ENCODE data around the gene ARFRP1. TPM values are rescaled to one million over a fixed set of nuclear protein-coding genes. Genes with fewer than 3 reads are reported as not detected.

Gene ARFRP1
- total and polyA plus RNA-seq, 2 of the 13 experiments (the other 11 are each of a cell fraction or from before 2014, with no cell fraction given) = 32.0 to 51.1 TPM

GRCh38 chr20:63657937-63658748 lies 49.6 kb downstream of the ARFRP1 start, which contains the start of gene RTEL1 (continued):
- TF ChIP-seq, protein P1, sequence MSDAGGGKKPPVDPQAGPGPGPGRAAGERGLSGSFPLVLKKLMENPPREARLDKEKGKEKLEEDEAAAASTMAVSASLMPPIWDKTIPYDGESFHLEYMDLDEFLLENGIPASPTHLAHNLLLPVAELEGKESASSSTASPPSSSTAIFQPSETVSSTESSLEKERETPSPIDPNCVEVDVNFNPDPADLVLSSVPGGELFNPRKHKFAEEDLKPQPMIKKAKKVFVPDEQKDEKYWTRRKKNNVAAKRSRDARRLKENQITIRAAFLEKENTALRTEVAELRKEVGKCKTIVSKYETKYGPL (CRISPR knock-in tag; IDR thresholded peaks at IDR 0.05) = peak; percentile 80; the same call in 1 of the 2 replicates
- TF ChIP-seq KLF11 (CRISPR knock-in tag; IDR thresholded peaks at IDR 0.05) (peak; percentile 89; the same call in 1 of the 2 replicates), JARID2 (CRISPR knock-in tag; IDR thresholded peaks at IDR 0.05; ENCODE audit: insufficient replicate concordance) (peak; percentile 93), ZNF143 (CRISPR knock-in tag; IDR thresholded peaks at IDR 0.05) (peak; percentile 99), BRD4 (CRISPR knock-in tag; IDR thresholded peaks at IDR 0.05) (peak; percentile 98), ZNF772 (CRISPR knock-in tag; IDR thresholded peaks at IDR 0.05) (peak; percentile 99), ZNF780A (CRISPR knock-in tag; IDR thresholded peaks at IDR 0.05) (no peak; the same call in 1 of the 2 replicates), ZNF446 (CRISPR knock-in tag; IDR thresholded peaks at IDR 0.05) (peak; percentile 59; the same call in 1 of the 2 replicates), ATF7-NPFF (CRISPR knock-in tag; IDR thresholded peaks at IDR 0.05; ENCODE audit: low read depth) (peak; percentile 75), ARNT2 (CRISPR knock-in tag; IDR thresholded peaks at IDR 0.05; ENCODE audit: low read depth) (peak; percentile 82), HMGXB4 (CRISPR knock-in tag; IDR thresholded peaks at IDR 0.05; ENCODE audit: borderline replicate concordance in 1 of 2, low read depth in 1 of 2) (peak; percentile 91 to 96), NFYC (CRISPR knock-in tag; IDR thresholded peaks at IDR 0.05) (peak; percentile 64), POLR2AphosphoS5 (IDR thresholded peaks at IDR 0.05; ENCODE audit: low read depth, low read length) (peak; percentile 59; the same call in 1 of the 2 replicates), MTF1 (CRISPR knock-in tag; IDR thresholded peaks at IDR 0.05) (peak; percentile 92), JUN (CRISPR knock-in tag; IDR thresholded peaks at IDR 0.05) (peak; percentile 59; the same call in 1 of the 2 replicates), ZNF75D (CRISPR knock-in tag; IDR thresholded peaks at IDR 0.05; ENCODE audit: borderline replicate concordance) (peak; percentile 13; the same call in 1 of the 2 replicates), SNAI1 (CRISPR knock-in tag; IDR thresholded peaks at IDR 0.05; ENCODE audit: borderline replicate concordance) (peak; percentile 82; the same call in 1 of the 2 replicates), ZNF776 (CRISPR knock-in tag; IDR thresholded peaks at IDR 0.05) (peak; percentile 81; the same call in 1 of the 2 replicates), ZNF33A (CRISPR knock-in tag; IDR thresholded peaks at IDR 0.05; ENCODE audit: borderline replicate concordance) (peak; percentile 97; the same call in 1 of the 2 replicates), MIER2 (CRISPR knock-in tag; IDR thresholded peaks at IDR 0.05) (peak; percentile 87), ZFYVE20 (CRISPR knock-in tag; IDR thresholded peaks at IDR 0.05; ENCODE audit: borderline replicate concordance, low read depth) (peak; percentile 91; the same call in 1 of the 2 replicates)
- TF ChIP-seq, protein P2, sequence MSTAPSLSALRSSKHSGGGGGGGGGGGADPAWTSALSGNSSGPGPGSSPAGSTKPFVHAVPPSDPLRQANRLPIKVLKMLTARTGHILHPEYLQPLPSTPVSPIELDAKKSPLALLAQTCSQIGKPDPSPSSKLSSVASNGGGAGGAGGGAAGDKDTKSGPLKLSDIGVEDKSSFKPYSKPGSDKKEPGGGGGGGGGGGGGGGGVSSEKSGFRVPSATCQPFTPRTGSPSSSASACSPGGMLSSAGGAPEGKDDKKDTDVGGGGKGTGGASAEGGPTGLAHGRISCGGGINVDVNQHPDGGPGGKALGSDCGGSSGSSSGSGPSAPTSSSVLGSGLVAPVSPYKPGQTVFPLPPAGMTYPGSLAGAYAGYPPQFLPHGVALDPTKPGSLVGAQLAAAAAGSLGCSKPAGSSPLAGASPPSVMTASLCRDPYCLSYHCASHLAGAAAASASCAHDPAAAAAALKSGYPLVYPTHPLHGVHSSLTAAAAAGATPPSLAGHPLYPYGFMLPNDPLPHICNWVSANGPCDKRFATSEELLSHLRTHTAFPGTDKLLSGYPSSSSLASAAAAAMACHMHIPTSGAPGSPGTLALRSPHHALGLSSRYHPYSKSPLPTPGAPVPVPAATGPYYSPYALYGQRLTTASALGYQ (CRISPR knock-in tag; IDR thresholded peaks at IDR 0.05) = peak; percentile 89
- TF ChIP-seq, protein P3, sequence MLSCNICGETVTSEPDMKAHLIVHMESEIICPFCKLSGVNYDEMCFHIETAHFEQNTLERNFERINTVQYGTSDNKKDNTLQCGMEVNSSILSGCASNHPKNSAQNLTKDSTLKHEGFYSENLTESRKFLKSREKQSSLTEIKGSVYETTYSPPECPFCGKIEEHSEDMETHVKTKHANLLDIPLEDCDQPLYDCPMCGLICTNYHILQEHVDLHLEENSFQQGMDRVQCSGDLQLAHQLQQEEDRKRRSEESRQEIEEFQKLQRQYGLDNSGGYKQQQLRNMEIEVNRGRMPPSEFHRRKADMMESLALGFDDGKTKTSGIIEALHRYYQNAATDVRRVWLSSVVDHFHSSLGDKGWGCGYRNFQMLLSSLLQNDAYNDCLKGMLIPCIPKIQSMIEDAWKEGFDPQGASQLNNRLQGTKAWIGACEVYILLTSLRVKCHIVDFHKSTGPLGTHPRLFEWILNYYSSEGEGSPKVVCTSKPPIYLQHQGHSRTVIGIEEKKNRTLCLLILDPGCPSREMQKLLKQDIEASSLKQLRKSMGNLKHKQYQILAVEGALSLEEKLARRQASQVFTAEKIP (CRISPR knock-in tag; IDR thresholded peaks at IDR 0.05; ENCODE audit: borderline replicate concordance) = no peak
